Measurements from ENCODE around the gene GOLGA6D. TPM values are rescaled to one million over a fixed set of nuclear protein-coding genes. Genes with fewer than 3 reads are reported as not detected.
A peak's percentile ranks its signal among the peaks of the same experiment; 100 is the strongest.
"Not testable (repeated sequence)": the region's sequence is repeated elsewhere in the genome, so short reads cannot be mapped to it uniquely, and the experiment has no call there.

Gene GOLGA6D
- total RNA-seq, 2 donors from 2014 or later: not detected

DNA sequence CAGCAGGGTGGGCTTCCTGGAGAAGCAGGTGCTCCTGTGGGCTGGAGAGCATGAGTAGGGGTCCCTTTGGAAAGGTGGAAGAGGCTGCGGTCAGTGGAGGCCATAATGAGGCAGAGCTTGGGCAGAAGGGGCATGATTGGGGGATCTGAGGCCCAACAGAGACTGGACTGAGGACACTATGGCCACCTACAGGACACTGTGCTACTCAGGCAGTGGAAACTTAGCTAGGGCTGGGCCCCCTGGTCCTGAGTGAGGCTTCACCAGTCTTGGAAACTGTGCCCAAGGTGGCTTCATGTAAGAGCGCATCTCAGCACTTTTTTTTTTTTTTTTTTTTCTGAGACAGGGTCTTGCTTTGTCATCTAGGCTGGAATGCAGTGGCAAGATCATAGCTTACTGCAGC lies 46.9 kb downstream of the GOLGA6D start:
- intact Hi-C loops (cut with DNase I): no loop called here

DNA sequence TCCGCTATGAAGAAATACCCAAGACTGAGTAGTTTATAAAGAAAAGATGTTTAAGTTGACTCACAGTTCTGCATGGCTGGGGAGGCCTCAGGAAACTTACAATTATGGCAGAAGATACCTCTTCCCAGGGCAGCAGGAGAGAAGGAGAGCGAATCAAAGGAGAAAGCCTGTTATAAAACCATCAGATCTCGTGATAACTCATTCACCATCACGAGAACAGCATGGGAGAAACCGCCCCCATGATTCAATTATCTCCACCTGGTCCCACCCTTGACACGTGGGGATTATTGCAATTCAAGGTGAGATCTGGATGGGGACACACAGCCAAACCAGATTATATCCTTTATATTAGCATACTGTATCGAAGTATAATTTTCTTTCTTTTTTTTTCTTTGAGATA lies 49.5 kb downstream of the GOLGA6D start:
- 65% methylated on average over 7 of the region's 7 CpGs for WGBS
- H3K4me1 ChIP-seq (replicated peaks); H3K36me3 ChIP-seq; H3K9me3 ChIP-seq; DNase-seq (ENCODE audit: low spot score); H3K27ac ChIP-seq; intact Hi-C loops (cut with DNase I); H3K27me3 ChIP-seq (replicated peaks; ENCODE audit: insufficient read depth); H3K4me3 ChIP-seq: not testable (repeated sequence)

More for the DNA sequence above, 46.9 kb downstream of the GOLGA6D start:
- TF ChIP-seq POLR2AphosphoS5 (IDR thresholded peaks at IDR 0.05): no peak
- TF ChIP-seq POLR2A (IDR thresholded peaks at IDR 0.05): no peak
- TF ChIP-seq, protein P1, sequence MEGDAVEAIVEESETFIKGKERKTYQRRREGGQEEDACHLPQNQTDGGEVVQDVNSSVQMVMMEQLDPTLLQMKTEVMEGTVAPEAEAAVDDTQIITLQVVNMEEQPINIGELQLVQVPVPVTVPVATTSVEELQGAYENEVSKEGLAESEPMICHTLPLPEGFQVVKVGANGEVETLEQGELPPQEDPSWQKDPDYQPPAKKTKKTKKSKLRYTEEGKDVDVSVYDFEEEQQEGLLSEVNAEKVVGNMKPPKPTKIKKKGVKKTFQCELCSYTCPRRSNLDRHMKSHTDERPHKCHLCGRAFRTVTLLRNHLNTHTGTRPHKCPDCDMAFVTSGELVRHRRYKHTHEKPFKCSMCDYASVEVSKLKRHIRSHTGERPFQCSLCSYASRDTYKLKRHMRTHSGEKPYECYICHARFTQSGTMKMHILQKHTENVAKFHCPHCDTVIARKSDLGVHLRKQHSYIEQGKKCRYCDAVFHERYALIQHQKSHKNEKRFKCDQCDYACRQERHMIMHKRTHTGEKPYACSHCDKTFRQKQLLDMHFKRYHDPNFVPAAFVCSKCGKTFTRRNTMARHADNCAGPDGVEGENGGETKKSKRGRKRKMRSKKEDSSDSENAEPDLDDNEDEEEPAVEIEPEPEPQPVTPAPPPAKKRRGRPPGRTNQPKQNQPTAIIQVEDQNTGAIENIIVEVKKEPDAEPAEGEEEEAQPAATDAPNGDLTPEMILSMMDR (IDR thresholded peaks at IDR 0.05): no peak
- Histone ChIP-seq H3K36me3 (no peaks in the 10 kb centered on the region), H3K27ac (no peak overlapping the region), H3K4me3 (no peak overlapping the region), H3K4me1 (replicated peaks) (no peaks in the 10 kb centered on the region), H3K9me3 (no peaks in the 10 kb centered on the region), H3K27me3 (replicated peaks; ENCODE audit: insufficient read depth) (no peaks in the 10 kb centered on the region)
- DNase-seq (ENCODE audit: low spot score): no peak
- WGBS: 90% methylated on average over 2 of the region's 2 CpGs

- WGBS: 92% methylated on average over 15 of the region's 15 CpGs
- H3K4me3 ChIP-seq; intact Hi-C loops (cut with DNase I); H3K27me3 ChIP-seq (replicated peaks; ENCODE audit: insufficient read depth); DNase-seq (ENCODE audit: low spot score); H3K36me3 ChIP-seq; H3K27ac ChIP-seq; H3K9me3 ChIP-seq; H3K4me1 ChIP-seq (replicated peaks): not testable (repeated sequence)
Measured at GRCh38 chr15:75333654-75334419, 51.2 kb downstream of the GOLGA6D start.

DNA sequence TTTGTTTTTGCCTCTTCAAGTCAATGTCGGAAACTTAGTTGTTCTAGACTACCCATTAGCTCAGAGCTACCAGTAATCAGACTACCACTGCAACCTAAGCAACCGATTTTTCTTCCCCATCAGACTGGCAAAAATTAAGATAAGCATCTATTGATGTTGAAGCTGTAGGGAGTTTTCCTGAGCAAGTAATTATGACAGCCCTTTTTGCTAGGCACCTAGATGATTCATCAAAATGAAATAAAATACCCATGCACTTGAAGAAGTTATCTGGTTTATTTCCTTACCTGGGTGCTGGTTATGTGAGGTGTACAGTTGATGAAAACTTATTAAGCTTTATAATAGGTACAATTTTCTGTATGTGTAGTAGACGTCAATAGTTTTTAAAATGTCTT lies 52.7 kb downstream of the GOLGA6D start:
- Histone ChIP-seq H3K4me3 (peak overlapping the region; percentile 65 to 78), H3K36me3 (no peaks in the 10 kb centered on the region), H3K27ac (peak overlapping the region; percentile 45 to 51), H3K9me3 (no peaks in the 10 kb centered on the region), H3K27me3 (replicated peaks; ENCODE audit: insufficient read depth) (no peaks in the 10 kb centered on the region), H3K4me1 (replicated peaks) (no peaks in the 10 kb centered on the region)
- 32% methylated on average over 3 of the region's 3 CpGs for WGBS
- TF ChIP-seq, protein P1 (IDR thresholded peaks at IDR 0.05): no peak
- TF ChIP-seq POLR2A (IDR thresholded peaks at IDR 0.05) (no peak), POLR2AphosphoS5 (IDR thresholded peaks at IDR 0.05) (no peak)
- DNase-seq (ENCODE audit: low spot score): no peak
- intact Hi-C loops (cut with DNase I): no loop called here

DNA sequence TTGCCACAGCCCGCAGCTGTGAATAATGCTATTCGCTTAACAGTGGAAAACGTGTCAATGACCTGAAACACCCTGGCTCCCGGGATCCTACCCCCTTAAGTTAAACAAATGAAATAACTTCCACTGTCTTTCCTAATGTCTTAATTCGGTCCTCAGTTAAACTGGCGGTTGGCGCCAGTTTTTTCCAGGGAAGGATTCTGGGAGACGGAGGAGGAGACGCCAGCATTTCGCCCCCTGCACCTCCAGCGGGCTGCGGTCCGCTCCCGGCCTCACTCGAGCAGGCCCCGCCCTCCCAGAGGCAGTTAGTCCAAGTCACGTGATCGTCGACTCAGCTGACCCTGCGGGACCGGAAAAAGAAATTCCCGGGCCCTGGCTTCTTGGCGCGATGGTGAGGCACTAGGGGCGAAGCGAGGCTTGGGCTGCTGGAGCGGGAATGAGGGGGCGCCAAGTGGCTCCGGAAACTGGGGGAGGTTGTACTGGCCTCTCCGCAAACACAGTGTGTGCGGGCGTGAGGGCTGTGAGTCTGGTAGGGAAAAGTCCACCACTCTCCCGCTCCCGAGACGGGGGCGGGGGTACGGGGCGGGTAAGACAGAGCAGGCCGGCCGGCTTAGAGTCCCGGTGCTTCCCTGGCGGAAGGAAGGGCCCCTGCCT lies 53.2 kb downstream of the GOLGA6D start, which contains the start of gene COMMD4:
TSS of gene COMMD4 (plus strand) at position 359 of the 651 bp plus-strand sequence. CDS start at position 386, 27 bp downstream.
- WGBS: under 1% methylated on average over 40 of the region's 42 CpGs
- peak within 1 kb of the TSS; percentile 65 to 78 for H3K4me3 ChIP-seq
- H3K27me3 ChIP-seq (replicated peaks; ENCODE audit: insufficient read depth): no peaks in the 10 kb centered on the region
- no peaks in the 10 kb centered on the region for H3K4me1 ChIP-seq (replicated peaks)
- H3K9me3 ChIP-seq: no peaks in the 10 kb centered on the region
- TF ChIP-seq POLR2A (IDR thresholded peaks at IDR 0.05) (no peak), POLR2AphosphoS5 (IDR thresholded peaks at IDR 0.05) (peak; percentile 95)
- no peaks in the 10 kb centered on the region for H3K36me3 ChIP-seq
- intact Hi-C loops (cut with DNase I): no loop called here
- H3K27ac ChIP-seq: peak within 1 kb of the TSS; percentile 45 to 51
- DNase-seq (ENCODE audit: low spot score): peak; percentile 92

DNA sequence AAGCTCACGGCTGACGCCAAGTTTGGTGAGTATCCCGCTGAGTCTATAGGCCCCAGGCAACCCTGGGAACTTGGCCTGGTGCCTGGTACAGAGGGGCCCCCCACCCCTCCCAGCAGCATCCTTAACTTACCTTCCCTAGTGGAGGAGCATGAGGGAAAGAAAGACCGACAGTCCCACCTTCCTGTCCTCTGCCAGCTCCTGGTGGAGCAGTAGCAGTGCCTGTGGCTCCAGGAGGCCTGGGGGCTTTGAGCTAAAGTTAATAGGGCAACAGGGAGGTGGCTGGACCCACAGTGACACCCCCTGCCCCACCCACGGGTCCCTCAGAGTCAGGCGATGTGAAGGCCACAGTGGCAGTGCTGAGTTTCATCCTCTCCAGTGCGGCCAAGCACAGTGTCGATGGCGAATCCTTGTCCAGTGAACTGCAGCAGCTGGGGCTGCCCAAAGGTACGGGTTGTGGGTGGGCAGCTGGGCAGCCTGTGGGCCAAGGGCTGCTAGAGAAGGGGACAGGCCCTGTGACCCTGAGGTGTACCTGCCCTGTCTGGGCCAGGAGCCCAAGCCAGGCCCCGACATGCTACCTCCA lies 56.1 kb downstream of the GOLGA6D start:
- 73% methylated on average over 10 of the region's 11 CpGs for WGBS
- Histone ChIP-seq H3K4me3 (no peak overlapping the region), H3K27me3 (replicated peaks; ENCODE audit: insufficient read depth) (no peaks in the 10 kb centered on the region), H3K4me1 (replicated peaks) (no peaks in the 10 kb centered on the region), H3K27ac (no peak overlapping the region), H3K9me3 (no peaks in the 10 kb centered on the region), H3K36me3 (no peaks in the 10 kb centered on the region)
- intact Hi-C loops (cut with DNase I): no loop called here
- TF ChIP-seq POLR2AphosphoS5 (IDR thresholded peaks at IDR 0.05) (no peak), POLR2A (IDR thresholded peaks at IDR 0.05) (no peak)
- TF ChIP-seq, protein P1 (IDR thresholded peaks at IDR 0.05): no peak
- DNase-seq (ENCODE audit: low spot score): no peak

All from prostate gland (tissue), 2 donors.